Adipose tissue (tissue), 3 donors: ENCODE results near the gene UNC93B1. TPM values are rescaled to one million over a fixed set of nuclear protein-coding genes. Genes with fewer than 3 reads are reported as not detected.

Experiments
- H3K27ac ChIP-seq: one replicate; pipeline ENCODE4 v1.5.1; 2013; ENCODE audit warnings: low read depth, low read length
- WGBS, 3 donors: extraction: QIAGEN DNeasy Blood & Tissue Kit; methylation state at CpG; one replicate each; pipeline ENCODE4 v1.1.7; 2013; 5-methylcytosine and 5-hydroxymethylcytosine counted together
- polyA plus RNA-seq, 3 donors: library from polyadenylated mRNA; stranded (reverse); fragments of 200-250 nt; gene quantifications; one replicate each; pipeline ENCODE4 v1.2.3, GENCODE V29; 2013
- donor health status: healthy with polysubstance abuse.
- donor health status: Bipolar disorder and iron deficiency.
- donor health status: healthy.

UNC93B1 gene
- polyA plus RNA-seq, 3 donors: 10.7 to 27.1 (median 16.2) TPM

- WGBS, 3 donors: 42 to 82% (median 81%) methylated on average over 23 of the region's 23 CpGs
- H3K27ac ChIP-seq: peak overlapping the region; percentile 84
Observed at GRCh38 chr11:68040957-68041591, 37.2 kb upstream of the UNC93B1 start.

GRCh38 chr11:68040101-68040956, 36.4 kb upstream of the UNC93B1 start:
- 2 to 8% (median 5%) methylated on average over 22 of the region's 22 CpGs for WGBS, 3 donors
- H3K27ac ChIP-seq: peak overlapping the region; percentile 84

- peak overlapping the region; percentile 84 for H3K27ac ChIP-seq
- 14 to 19% (median 15%) methylated on average over 8 to 10 of the region's 10 CpGs for WGBS, 3 donors
Observed at GRCh38 chr11:68039526-68040086, 35.7 kb upstream of the UNC93B1 start.

- WGBS, 3 donors: 3 to 5% (median 3%) methylated on average over 44 to 50 of the region's 51 CpGs
- peak within 1 kb of the TSS; percentile 84 for H3K27ac ChIP-seq
Observed at GRCh38 chr11:68038718-68039525, 35.0 kb upstream of the UNC93B1 start, which contains the start of gene TCIRG1. TSS of gene TCIRG1 (plus strand) at chr11:68039025. CDS start at chr11:68041272, 2,247 bp downstream.

GRCh38 chr11:68038226-68038717, 34.4 kb upstream of the UNC93B1 start:
- WGBS, 3 donors: 10 to 47% (median 36%) methylated on average over 13 of the region's 13 CpGs
- H3K27ac ChIP-seq: peak overlapping the region; percentile 30

GRCh38 chr11:68037411-68038225, 33.7 kb upstream of the UNC93B1 start:
- 49 to 81% (median 74%) methylated on average over 20 of the region's 20 CpGs for WGBS, 3 donors
- peak overlapping the region; percentile 30 for H3K27ac ChIP-seq

GRCh38 chr11:68036717-68037239, 32.9 kb upstream of the UNC93B1 start:
- 34 to 58% (median 39%) methylated on average over 14 of the region's 14 CpGs for WGBS, 3 donors
- peak overlapping the region; percentile 48 for H3K27ac ChIP-seq

- peak overlapping the region; percentile 48 for H3K27ac ChIP-seq
- WGBS, 3 donors: 60 to 84% (median 66%) methylated on average over 27 of the region's 27 CpGs
Observed at GRCh38 chr11:68036141-68036716, 32.3 kb upstream of the UNC93B1 start.

- no peak overlapping the region for H3K27ac ChIP-seq
- 88 to 91% (median 88%) methylated on average over 13 of the region's 13 CpGs for WGBS, 3 donors
Observed at GRCh38 chr11:68035266-68035876, 31.5 kb upstream of the UNC93B1 start.

- no peak overlapping the region for H3K27ac ChIP-seq
- 57 to 78% (median 62%) methylated on average over 12 of the region's 12 CpGs for WGBS, 3 donors
Observed at GRCh38 chr11:68033708-68034045, 29.8 kb upstream of the UNC93B1 start.

GRCh38 chr11:68032997-68033707, 29.3 kb upstream of the UNC93B1 start:
- no peak overlapping the region for H3K27ac ChIP-seq
- WGBS, 3 donors: 80 to 90% (median 90%) methylated on average over 28 to 29 of the region's 29 CpGs

GRCh38 chr11:68032003-68032402, 28.1 kb upstream of the UNC93B1 start:
- H3K27ac ChIP-seq: no peak overlapping the region
- 74 to 81% (median 77%) methylated on average over 9 of the region's 9 CpGs for WGBS, 3 donors

- no peak overlapping the region for H3K27ac ChIP-seq
- WGBS, 3 donors: 10 to 12% (median 11%) methylated on average over 10 of the region's 10 CpGs
Observed at GRCh38 chr11:68031144-68031464, 27.2 kb upstream of the UNC93B1 start.

GRCh38 chr11:68030318-68031143, 26.6 kb upstream of the UNC93B1 start, which contains the start of gene NDUFS8:
TSS of gene NDUFS8 (plus strand) at chr11:68030681. CDS start at chr11:68032152, 1,471 bp downstream.
- 0% methylated on average over 56 of the region's 56 CpGs for WGBS, 3 donors
- no peak within 1 kb of the TSS for H3K27ac ChIP-seq

GRCh38 chr11:68028802-68029545, 25.1 kb upstream of the UNC93B1 start:
- WGBS, 3 donors: 68 to 90% (median 71%) methylated on average over 12 of the region's 12 CpGs
- no peak overlapping the region for H3K27ac ChIP-seq
